Muscle layer of duodenum (tissue), 2 donors: ENCODE measurements around the gene APOL1.
"Not testable (repeated sequence)": the region's sequence is repeated elsewhere in the genome, so short reads cannot be mapped to it uniquely, and the experiment has no call there.

Experiments used
- H3K27ac ChIP-seq: one replicate; pipeline ENCODE4 v1.7.0; 2013; ENCODE audit warnings: mild to moderate bottlenecking, low read length
- H3K27me3 ChIP-seq: one replicate; pipeline ENCODE4 v1.7.0; 2013; ENCODE audit warnings: low read depth, mild to moderate bottlenecking, control low read depth, low read length
- H3K36me3 ChIP-seq, 2 donors: one replicate each; pipeline ENCODE4 v1.7.0; 2013; ENCODE audit warnings: low read length in 2 of 2, control low read depth in 1 of 2, mild to moderate bottlenecking in 1 of 2; ENCODE audit not compliant: insufficient read depth in 2 of 2, control insufficient read depth in 1 of 2
- H3K4me1 ChIP-seq, 2 donors: one replicate each; pipeline ENCODE4 v1.7.0; 2013; ENCODE audit warnings: low read length in 2 of 2, mild to moderate bottlenecking in 2 of 2, control low read depth in 1 of 2, moderate library complexity in 1 of 2; ENCODE audit not compliant: insufficient read depth in 2 of 2, control insufficient read depth in 1 of 2
- H3K4me3 ChIP-seq, 2 donors: one replicate each; pipeline ENCODE4 v1.7.0; 2013; ENCODE audit warnings: low read length in 2 of 2, low read depth in 1 of 2, mild to moderate bottlenecking in 1 of 2
- H3K9me3 ChIP-seq, 2 donors: one replicate each; pipeline ENCODE4 v1.7.0; 2013; ENCODE audit warnings: low read length in 2 of 2, control low read depth in 1 of 2, mild to moderate bottlenecking in 1 of 2; ENCODE audit not compliant: control insufficient read depth in 1 of 2
- donor health status: healthy.

The APOL1 gene

GRCh38 chr22:36252754-36253522 lies at the start of gene APOL1:
Gene APOL1 (plus strand): TSS chr22:36253133. CDS start chr22:36254956, 1,823 bp downstream.
- no peaks in the 10 kb centered on the region for H3K9me3 ChIP-seq
- H3K27me3 ChIP-seq: no peaks in the 10 kb centered on the region
- peaks cover 3 to 28% of the 10 kb centered on the region in 2 donors for H3K4me1 ChIP-seq
- peak within 1 kb of the TSS; percentile 87 for H3K27ac ChIP-seq
- peak within 1 kb of the TSS; percentile 73 to 79 for H3K4me3 ChIP-seq
- H3K36me3 ChIP-seq: peaks cover 0 to 9% of the 10 kb centered on the region in 2 donors

GRCh38 chr22:36203441-36203840 lies 49.5 kb upstream of the APOL1 start:
- not testable (repeated sequence) for H3K4me3 ChIP-seq, H3K27me3 ChIP-seq, H3K4me1 ChIP-seq, H3K36me3 ChIP-seq, H3K27ac ChIP-seq, H3K9me3 ChIP-seq

GRCh38 chr22:36204001-36204631 lies 48.8 kb upstream of the APOL1 start:
- Histone ChIP-seq H3K27me3 (no peaks in the 10 kb centered on the region), H3K36me3 (no peaks in the 10 kb centered on the region), H3K27ac (no peak overlapping the region), H3K4me3 (no peak overlapping the region), H3K4me1 (peaks cover 0 to 9% of the 10 kb centered on the region in 2 donors), H3K9me3 (no peaks in the 10 kb centered on the region)

GRCh38 chr22:36204632-36205015 lies 48.3 kb upstream of the APOL1 start:
- H3K4me1 ChIP-seq: peaks cover 0 to 9% of the 10 kb centered on the region in 2 donors
- no peaks in the 10 kb centered on the region for H3K27me3 ChIP-seq
- no peak overlapping the region for H3K27ac ChIP-seq
- no peak overlapping the region for H3K4me3 ChIP-seq
- no peaks in the 10 kb centered on the region for H3K36me3 ChIP-seq
- no peaks in the 10 kb centered on the region for H3K9me3 ChIP-seq

- H3K36me3 ChIP-seq, H3K4me1 ChIP-seq, H3K27me3 ChIP-seq, H3K27ac ChIP-seq, H3K4me3 ChIP-seq, H3K9me3 ChIP-seq: not testable (repeated sequence)
Observed at GRCh38 chr22:36205573-36205972, 47.4 kb upstream of the APOL1 start.

- Histone ChIP-seq H3K4me3 (no peak overlapping the region), H3K9me3 (no peaks in the 10 kb centered on the region), H3K27ac (no peak overlapping the region), H3K4me1 (peaks cover 0 to 9% of the 10 kb centered on the region in 2 donors), H3K36me3 (no peaks in the 10 kb centered on the region), H3K27me3 (no peaks in the 10 kb centered on the region)
Observed at GRCh38 chr22:36206255-36206654, 46.7 kb upstream of the APOL1 start.

GRCh38 chr22:36208162-36208765 lies 44.7 kb upstream of the APOL1 start:
- H3K27ac ChIP-seq: no peak overlapping the region

GRCh38 chr22:36208914-36209313 lies 44.0 kb upstream of the APOL1 start:
- Histone ChIP-seq H3K36me3 (no peaks in the 10 kb centered on the region), H3K27ac (no peak overlapping the region), H3K9me3 (no peaks in the 10 kb centered on the region), H3K4me1 (no peaks in the 10 kb centered on the region), H3K27me3 (no peaks in the 10 kb centered on the region), H3K4me3 (no peak overlapping the region)

More at GRCh38 chr22:36208162-36208765, 44.7 kb upstream of the APOL1 start:
- Histone ChIP-seq H3K4me1 (no peaks in the 10 kb centered on the region), H3K36me3 (no peaks in the 10 kb centered on the region), H3K4me3 (no peak overlapping the region), H3K9me3 (no peaks in the 10 kb centered on the region), H3K27me3 (no peaks in the 10 kb centered on the region)

GRCh38 chr22:36209488-36209908 lies 43.4 kb upstream of the APOL1 start:
- not testable (repeated sequence) for H3K36me3 ChIP-seq, H3K9me3 ChIP-seq, H3K4me3 ChIP-seq, H3K27me3 ChIP-seq, H3K4me1 ChIP-seq, H3K27ac ChIP-seq

GRCh38 chr22:36210224-36210623 lies 42.7 kb upstream of the APOL1 start:
- Histone ChIP-seq H3K4me1 (no peaks in the 10 kb centered on the region), H3K27ac (no peak overlapping the region), H3K9me3 (no peaks in the 10 kb centered on the region), H3K27me3 (no peaks in the 10 kb centered on the region), H3K36me3 (no peaks in the 10 kb centered on the region), H3K4me3 (no peak overlapping the region)

GRCh38 chr22:36211237-36211861 lies 41.6 kb upstream of the APOL1 start:
- Histone ChIP-seq H3K27me3 (no peaks in the 10 kb centered on the region), H3K36me3 (no peaks in the 10 kb centered on the region), H3K27ac (no peak overlapping the region)

More at GRCh38 chr22:36211237-36211861, 41.6 kb upstream of the APOL1 start:
- H3K9me3 ChIP-seq: no peaks in the 10 kb centered on the region
- H3K4me3 ChIP-seq: no peak overlapping the region
- no peaks in the 10 kb centered on the region for H3K4me1 ChIP-seq
